ENCODE results near the gene MCRIP1.

Gene MCRIP1, protein sequence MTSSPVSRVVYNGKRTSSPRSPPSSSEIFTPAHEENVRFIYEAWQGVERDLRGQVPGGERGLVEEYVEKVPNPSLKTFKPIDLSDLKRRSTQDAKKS

DNA sequence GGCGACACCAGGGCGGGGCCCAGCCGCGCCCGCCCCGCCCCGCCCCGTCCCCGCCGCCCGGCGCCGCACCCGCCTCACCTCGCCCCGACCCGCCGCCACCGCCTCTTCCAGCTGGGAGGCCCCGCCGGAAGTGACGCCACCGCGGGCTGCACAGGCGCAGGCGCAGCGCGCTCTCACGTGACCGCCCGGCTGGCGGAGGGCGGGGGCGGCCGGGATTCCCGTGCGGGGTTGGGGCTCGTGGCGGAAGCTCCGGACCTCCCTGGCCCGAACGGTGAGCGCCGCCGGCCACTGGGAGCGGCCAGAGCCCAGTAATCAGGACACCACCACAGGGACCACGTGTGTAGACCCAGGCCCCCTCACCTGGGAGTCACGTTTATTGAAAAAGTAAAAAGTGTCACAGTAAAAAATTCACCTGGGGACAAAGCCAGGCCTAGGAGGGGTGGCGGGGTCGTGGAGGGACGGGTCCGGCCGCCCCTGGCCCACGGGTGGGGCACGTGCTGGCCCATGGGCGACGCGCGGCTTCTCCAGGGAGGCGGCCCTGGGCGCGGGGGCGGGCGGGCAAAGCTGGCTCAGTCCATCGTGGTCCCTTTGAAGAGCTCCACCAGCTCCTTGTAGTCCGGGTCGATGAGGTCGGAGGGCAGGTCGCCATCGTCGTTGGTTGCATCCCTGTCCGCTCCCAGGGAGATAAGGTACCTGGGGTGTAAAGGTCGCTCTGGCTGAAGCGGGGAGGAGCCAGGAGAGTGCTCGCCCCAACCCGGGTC is at the start of gene MCRIP1:
Gene MCRIP1 (minus strand): TSS at position 132 of the 761 bp plus-strand sequence. CDS start 8,785 bp downstream, outside the sequence.
- no peaks in the 10 kb centered on the region for H3K36me3 ChIP-seq (ENCODE audit: control insufficient read depth, insufficient read depth, low read length)
- H3K4me3 ChIP-seq (ENCODE audit: low read length), result peak within 1 kb of the TSS; percentile 87
- H3K4me1 ChIP-seq (ENCODE audit: control insufficient read depth, insufficient read depth, low read length), result peaks cover 7% of the 10 kb centered on the region
- H3K9ac ChIP-seq (ENCODE audit: low read length), result peak within 1 kb of the TSS; percentile 97
- peak within 1 kb of the TSS; percentile 91 for H3K27ac ChIP-seq (ENCODE audit: low read depth, low read length)
- no peaks in the 10 kb centered on the region for H3K27me3 ChIP-seq (ENCODE audit: control insufficient read depth, insufficient read depth, low read length)

DNA sequence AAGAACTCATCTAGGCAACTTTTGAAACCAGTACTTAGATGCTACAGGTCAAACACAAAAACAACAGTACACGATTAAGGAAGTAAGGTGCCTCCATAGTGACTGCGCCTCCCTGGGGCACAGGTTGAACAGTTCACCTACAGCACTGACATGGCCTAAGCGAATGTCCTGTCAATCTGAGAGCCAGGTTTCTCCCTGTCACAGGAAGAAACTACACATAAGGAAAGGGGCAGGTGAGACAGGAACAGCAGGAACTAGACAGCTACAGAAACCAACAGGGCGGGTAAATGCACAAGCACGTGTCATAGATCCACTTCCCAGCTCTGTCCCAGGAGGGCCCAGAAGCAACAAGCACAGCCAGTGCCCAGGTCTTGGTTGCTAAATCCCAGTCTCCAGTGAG is 46.0 kb upstream of the MCRIP1 start:
- Histone ChIP-seq H3K27ac (ENCODE audit: low read depth, low read length) (no peak overlapping the region), H3K36me3 (ENCODE audit: control insufficient read depth, insufficient read depth, low read length) (peaks cover 3% of the 10 kb centered on the region), H3K9ac (ENCODE audit: low read length) (no peak overlapping the region), H3K4me1 (ENCODE audit: control insufficient read depth, insufficient read depth, low read length) (no peaks in the 10 kb centered on the region), H3K27me3 (ENCODE audit: control insufficient read depth, insufficient read depth, low read length) (no peaks in the 10 kb centered on the region), H3K4me3 (ENCODE audit: low read length) (no peak overlapping the region)

DNA sequence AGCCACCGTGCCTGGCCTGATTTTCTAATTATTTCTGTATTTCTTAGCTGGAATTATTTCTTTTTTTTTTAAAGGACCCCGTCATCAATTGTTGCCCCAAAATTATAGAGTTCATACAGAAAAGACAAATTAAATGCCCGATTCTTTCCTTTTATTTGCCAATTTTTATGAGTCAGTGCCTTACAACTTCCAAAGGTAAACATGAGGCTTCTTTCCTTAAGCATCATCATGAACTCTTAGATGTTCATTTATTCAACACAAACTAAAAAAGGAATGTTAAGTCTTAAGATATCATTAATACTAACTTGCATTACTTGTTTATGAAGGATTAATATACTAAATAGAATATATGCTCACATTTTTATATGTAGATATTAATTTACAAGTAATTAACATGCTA is 45.2 kb upstream of the MCRIP1 start:
- no peak overlapping the region for H3K4me3 ChIP-seq (ENCODE audit: low read length)
- no peak overlapping the region for H3K9ac ChIP-seq (ENCODE audit: low read length)
- peaks cover 3% of the 10 kb centered on the region for H3K36me3 ChIP-seq (ENCODE audit: control insufficient read depth, insufficient read depth, low read length)
- no peak overlapping the region for H3K27ac ChIP-seq (ENCODE audit: low read depth, low read length)
- no peaks in the 10 kb centered on the region for H3K27me3 ChIP-seq (ENCODE audit: control insufficient read depth, insufficient read depth, low read length)
- H3K4me1 ChIP-seq (ENCODE audit: control insufficient read depth, insufficient read depth, low read length), result no peaks in the 10 kb centered on the region

DNA sequence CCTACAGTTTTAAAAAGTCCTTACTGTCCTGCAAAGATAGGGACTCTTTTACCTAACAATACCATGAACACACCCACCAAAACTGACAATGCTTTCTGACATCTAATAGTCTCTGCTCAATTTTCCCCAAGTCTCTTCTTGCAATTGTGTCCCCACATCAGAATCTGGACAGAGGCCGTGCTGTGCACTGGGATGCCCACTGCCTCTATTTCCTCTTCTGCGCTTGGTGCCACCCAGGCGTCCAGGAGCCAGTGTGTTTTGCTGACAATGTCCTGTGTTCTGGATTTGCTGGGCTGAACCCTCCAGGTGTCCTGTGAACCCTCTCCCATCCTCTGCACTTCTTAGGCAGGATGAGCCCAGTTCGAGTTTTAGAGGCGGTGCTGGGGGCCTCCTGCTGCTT is 44.5 kb upstream of the MCRIP1 start:
- Histone ChIP-seq H3K36me3 (ENCODE audit: control insufficient read depth, insufficient read depth, low read length) (peaks cover 3% of the 10 kb centered on the region), H3K4me1 (ENCODE audit: control insufficient read depth, insufficient read depth, low read length) (no peaks in the 10 kb centered on the region), H3K27ac (ENCODE audit: low read depth, low read length) (no peak overlapping the region), H3K27me3 (ENCODE audit: control insufficient read depth, insufficient read depth, low read length) (no peaks in the 10 kb centered on the region), H3K9ac (ENCODE audit: low read length) (no peak overlapping the region), H3K4me3 (ENCODE audit: low read length) (no peak overlapping the region)

DNA sequence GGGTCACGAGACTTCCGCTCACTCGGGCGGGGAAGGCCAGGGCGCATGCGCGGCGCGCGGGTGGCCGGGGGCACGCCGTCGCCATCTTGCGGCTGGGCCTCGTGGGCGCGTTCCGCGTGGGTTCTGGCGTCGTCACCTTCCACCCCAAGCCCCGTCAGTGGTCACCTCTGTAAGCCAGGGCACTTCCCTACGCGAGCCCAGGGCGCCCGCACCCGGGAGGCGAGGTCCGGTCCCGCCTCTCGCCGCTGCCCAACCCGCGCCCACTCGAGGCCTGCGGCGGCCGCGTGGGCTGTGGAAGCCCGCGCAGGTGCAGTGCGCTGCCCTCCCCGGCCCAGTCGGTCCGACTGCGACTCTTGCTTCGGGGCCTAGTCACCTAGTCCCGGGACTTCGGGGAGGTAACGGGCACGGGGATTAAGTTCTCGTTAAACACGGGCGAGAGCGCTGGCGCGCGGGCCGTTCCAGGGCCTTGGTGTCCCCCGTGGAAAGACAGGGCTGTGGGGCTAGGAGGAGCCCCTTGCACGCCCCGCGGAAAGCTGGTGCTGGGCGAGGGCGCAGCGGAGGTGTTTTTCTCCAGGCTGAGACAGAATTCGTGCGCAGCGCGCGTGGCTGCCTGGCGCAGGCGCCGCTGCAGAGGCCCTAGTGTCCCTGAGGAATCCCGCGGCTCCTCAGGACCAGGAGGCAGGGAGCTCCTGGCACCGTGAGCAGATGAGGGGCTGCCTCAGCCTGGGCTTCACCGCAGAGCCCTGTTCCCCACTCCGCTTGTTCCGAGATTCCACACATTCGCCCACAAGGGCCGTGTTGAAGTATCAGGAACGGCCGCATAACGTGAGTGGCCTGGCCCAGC is 38.5 kb upstream of the MCRIP1 start:
- Histone ChIP-seq H3K4me1 (ENCODE audit: control insufficient read depth, insufficient read depth, low read length) (peaks cover 12% of the 10 kb centered on the region), H3K36me3 (ENCODE audit: control insufficient read depth, insufficient read depth, low read length) (peaks cover 11% of the 10 kb centered on the region), H3K27ac (ENCODE audit: low read depth, low read length) (peak overlapping the region; percentile 94)

DNA sequence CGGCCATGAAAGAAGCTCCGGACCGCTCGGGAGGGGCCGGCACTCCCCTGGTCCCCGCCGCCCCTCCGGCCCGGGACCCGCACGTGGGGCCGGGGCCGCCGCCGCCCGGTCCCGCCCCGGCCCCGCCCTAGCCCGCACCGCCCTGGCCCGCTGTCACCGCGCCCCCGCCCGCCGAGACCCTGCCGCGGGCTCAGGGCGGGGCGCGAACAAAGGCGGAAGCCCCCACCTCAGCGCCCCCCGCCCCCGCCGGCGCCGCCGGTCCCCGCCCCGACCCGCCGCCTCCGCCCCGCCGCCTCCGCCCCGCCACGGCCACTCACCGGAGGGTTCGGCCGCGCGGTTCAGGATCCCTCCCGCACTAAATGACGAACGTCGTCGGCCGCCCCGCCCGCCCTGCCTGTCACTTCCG is 37.9 kb upstream of the MCRIP1 start, which contains the start of gene ARHGDIA:
Gene ARHGDIA (minus strand): TSS at position 357 of the 406 bp plus-strand sequence. CDS start 1,407 bp downstream, outside the sequence.
- H3K4me3 ChIP-seq (ENCODE audit: low read length), result peak within 1 kb of the TSS; percentile 87
- peaks cover 11% of the 10 kb centered on the region for H3K36me3 ChIP-seq (ENCODE audit: control insufficient read depth, insufficient read depth, low read length)
- no peaks in the 10 kb centered on the region for H3K27me3 ChIP-seq (ENCODE audit: control insufficient read depth, insufficient read depth, low read length)
- peak within 1 kb of the TSS; percentile 87 for H3K9ac ChIP-seq (ENCODE audit: low read length)
- peak within 1 kb of the TSS; percentile 94 for H3K27ac ChIP-seq (ENCODE audit: low read depth, low read length)
- peaks cover 12% of the 10 kb centered on the region for H3K4me1 ChIP-seq (ENCODE audit: control insufficient read depth, insufficient read depth, low read length)

More for the DNA sequence above, 38.5 kb upstream of the MCRIP1 start:
- peak overlapping the region; percentile 87 for H3K9ac ChIP-seq (ENCODE audit: low read length)
- peak overlapping the region; percentile 87 for H3K4me3 ChIP-seq (ENCODE audit: low read length)
- H3K27me3 ChIP-seq (ENCODE audit: control insufficient read depth, insufficient read depth, low read length), result no peaks in the 10 kb centered on the region

DNA sequence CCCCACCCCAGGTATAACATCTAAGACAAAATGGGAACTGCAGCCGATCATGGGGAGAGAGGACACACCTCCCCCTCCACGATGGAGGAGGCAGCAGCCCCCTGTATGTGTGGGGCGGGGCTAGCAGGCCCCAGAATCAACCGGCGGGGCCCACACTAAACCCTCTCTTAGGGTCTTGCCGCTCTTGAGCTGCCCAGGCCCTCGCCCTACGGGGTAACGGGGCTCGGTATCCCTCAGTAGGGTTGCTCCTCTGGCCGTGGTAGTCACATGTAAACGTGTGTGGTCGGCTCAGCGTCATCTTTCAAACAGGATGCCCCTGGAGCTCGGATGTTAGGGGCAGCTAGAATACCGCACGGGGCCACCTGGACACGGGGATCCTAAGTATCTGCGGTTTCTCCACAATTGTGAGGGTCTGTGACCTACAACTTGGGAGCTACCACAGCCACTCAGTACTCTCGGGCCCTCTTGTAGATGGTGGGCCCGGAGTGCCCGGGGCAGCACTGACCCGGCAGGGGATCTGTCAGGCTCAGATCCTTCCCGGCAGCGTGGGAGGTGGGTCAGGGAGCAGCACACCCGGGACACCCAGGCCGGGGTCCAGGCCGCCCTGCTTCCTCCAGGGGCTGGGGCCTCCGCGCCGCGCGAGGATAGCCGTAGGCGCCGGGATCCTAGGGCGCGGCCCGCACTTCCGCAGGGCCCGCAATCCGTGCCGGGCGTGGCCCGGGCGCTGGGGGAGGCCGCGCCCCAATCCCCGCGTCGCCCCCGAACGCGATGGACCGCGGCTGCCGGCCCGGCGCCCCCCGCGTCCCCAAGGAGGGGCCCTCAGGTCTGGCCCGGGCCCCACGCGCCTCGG is 37.3 kb upstream of the MCRIP1 start:
- peak overlapping the region; percentile 61 for H3K4me3 ChIP-seq (ENCODE audit: low read length)
- H3K36me3 ChIP-seq (ENCODE audit: control insufficient read depth, insufficient read depth, low read length), result peaks cover 11% of the 10 kb centered on the region
- H3K4me1 ChIP-seq (ENCODE audit: control insufficient read depth, insufficient read depth, low read length), result peaks cover 12% of the 10 kb centered on the region
- no peaks in the 10 kb centered on the region for H3K27me3 ChIP-seq (ENCODE audit: control insufficient read depth, insufficient read depth, low read length)
- peak overlapping the region; percentile 80 for H3K27ac ChIP-seq (ENCODE audit: low read depth, low read length)
- peak overlapping the region; percentile 17 for H3K9ac ChIP-seq (ENCODE audit: low read length)

DNA sequence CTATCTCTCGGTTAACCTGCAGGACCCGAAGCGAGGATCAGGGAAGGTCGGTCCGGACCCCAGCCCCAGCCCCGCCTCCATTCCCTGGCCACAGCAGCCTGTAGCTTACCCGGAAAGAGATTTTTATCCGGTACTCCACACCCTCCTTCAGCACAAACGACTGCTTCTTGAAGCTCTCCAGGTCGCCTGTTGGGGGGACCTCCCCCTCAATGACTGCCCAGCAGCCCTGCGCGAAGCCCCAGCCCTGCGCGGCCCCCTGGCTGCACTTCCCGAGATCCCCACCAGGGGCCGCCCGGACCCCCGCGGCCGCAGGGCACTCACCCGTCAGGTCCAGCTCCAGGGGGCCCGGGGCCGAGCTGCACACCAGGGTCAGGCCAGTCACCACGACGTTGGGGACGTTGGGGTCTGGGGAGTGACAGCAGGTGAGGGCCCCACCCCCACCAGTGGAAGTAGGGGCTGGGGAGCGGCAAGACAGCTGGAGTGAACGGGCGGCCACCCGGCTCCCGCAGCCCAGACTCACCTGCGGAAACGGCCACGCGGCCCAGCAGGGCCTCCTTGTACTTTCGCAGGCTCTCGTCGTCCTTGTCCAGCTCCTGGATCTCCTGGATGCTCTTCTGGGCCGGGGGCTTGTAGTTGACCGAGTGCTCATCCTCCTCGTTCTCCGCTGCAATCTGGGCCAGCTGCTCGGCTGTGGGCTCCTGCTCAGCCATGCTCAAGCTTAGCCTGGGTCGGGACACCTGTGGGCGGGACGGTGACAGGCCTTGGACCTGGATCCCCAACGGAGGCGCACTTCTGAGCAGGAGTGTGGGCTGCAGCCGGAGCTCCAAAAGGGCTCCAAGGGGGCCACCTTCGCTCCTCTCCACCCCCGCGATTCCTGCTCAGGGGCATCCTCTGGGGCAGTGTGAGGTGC is 36.4 kb upstream of the MCRIP1 start:
- H3K4me1 ChIP-seq (ENCODE audit: control insufficient read depth, insufficient read depth, low read length), result peaks cover 12% of the 10 kb centered on the region

DNA sequence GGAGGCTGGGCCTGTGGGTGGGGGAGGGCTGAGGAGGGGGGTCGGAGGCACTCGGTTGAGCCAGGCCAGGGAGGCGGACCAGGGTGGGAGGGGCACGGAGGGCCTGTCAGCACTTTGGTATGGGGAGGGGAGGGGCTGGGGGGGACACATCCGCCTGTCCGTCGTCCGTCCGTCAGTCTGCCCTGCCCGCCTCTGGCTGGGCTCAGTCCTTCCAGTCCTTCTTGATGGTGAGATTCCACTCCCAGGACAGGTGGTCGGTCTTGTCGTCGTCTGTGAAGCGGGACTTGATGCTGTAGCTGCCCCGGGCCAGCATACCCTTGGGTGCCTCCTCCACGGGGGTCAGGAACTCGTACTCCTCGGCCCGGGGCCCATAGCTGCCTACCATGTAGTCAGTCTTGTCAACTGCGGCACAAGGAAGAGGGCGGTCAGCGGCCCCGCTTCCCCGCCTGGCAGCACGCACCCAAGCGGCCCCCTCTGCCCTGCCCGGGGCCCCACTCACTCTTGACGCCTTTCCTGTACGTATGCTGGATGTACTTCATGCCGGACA is 35.7 kb upstream of the MCRIP1 start:
- no peak overlapping the region for H3K4me3 ChIP-seq (ENCODE audit: low read length)
- H3K27ac ChIP-seq (ENCODE audit: low read depth, low read length), result peak overlapping the region; percentile 80
- H3K4me1 ChIP-seq (ENCODE audit: control insufficient read depth, insufficient read depth, low read length), result peaks cover 12% of the 10 kb centered on the region
- H3K27me3 ChIP-seq (ENCODE audit: control insufficient read depth, insufficient read depth, low read length), result no peaks in the 10 kb centered on the region
- H3K36me3 ChIP-seq (ENCODE audit: control insufficient read depth, insufficient read depth, low read length), result peaks cover 11% of the 10 kb centered on the region
- H3K9ac ChIP-seq (ENCODE audit: low read length), result no peak overlapping the region

More for the DNA sequence above, 36.4 kb upstream of the MCRIP1 start:
- Histone ChIP-seq H3K4me3 (ENCODE audit: low read length) (peak overlapping the region; percentile 61), H3K9ac (ENCODE audit: low read length) (peak overlapping the region; percentile 17), H3K27ac (ENCODE audit: low read depth, low read length) (peak overlapping the region; percentile 80), H3K36me3 (ENCODE audit: control insufficient read depth, insufficient read depth, low read length) (peaks cover 11% of the 10 kb centered on the region), H3K27me3 (ENCODE audit: control insufficient read depth, insufficient read depth, low read length) (no peaks in the 10 kb centered on the region)

DNA sequence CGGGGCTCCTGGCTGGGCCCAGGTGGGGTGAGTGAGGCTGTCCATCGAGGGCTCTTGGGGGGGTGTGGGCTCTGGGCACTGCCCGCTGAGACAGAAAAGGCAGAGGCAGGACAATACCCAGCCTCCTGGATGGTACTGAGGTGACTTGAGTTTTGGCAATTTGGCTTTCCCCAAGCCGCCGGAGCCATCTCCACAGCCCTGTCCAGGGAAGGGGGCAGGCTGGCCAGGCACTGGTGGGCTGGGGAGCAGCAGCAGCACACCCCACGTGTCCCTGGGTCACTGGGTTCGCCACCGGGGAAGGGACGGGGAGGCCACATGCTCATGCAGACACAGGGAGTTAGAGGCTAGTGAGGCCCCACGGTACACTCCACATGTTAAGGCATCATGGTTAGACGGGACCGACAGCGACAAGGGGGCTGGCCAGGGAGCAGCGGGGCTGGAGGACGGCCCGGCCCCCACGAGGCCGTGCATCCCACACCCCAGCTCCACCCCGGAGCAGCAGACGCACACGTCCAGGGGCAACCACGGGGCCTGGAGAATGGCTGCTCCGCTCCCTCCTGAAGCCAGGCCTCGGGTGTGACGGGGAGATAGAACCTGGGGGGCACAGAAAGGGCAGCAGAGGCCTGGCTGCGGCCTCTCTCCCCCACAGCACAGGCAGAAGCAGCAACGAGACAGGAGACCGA is 35.0 kb upstream of the MCRIP1 start:
- peak overlapping the region; percentile 80 for H3K27ac ChIP-seq (ENCODE audit: low read depth, low read length)
- H3K36me3 ChIP-seq (ENCODE audit: control insufficient read depth, insufficient read depth, low read length), result peaks cover 11% of the 10 kb centered on the region
- H3K9ac ChIP-seq (ENCODE audit: low read length), result no peak overlapping the region
- peaks cover 12% of the 10 kb centered on the region for H3K4me1 ChIP-seq (ENCODE audit: control insufficient read depth, insufficient read depth, low read length)
- no peaks in the 10 kb centered on the region for H3K27me3 ChIP-seq (ENCODE audit: control insufficient read depth, insufficient read depth, low read length)
- no peak overlapping the region for H3K4me3 ChIP-seq (ENCODE audit: low read length)

Measured in rectal smooth muscle tissue (tissue), 1 donor.